ENCODE results near the gene ZNF428.
"Not testable (repeated sequence)": the region's sequence is repeated elsewhere in the genome, so short reads cannot be mapped to it uniquely, and the experiment has no call there.

ZNF428 gene

GRCh38 chr19:43639519-43640423 is 20.3 kb upstream of the ZNF428 start, which contains the start of gene CADM4:
TSS of gene CADM4 (minus strand) at chr19:43639850. CDS start at chr19:43639790, 60 bp downstream.
- DNase-seq: peak; percentile 37

- DNase-seq: no peak
Observed at GRCh38 chr19:43638995-43639518, 19.6 kb upstream of the ZNF428 start.

GRCh38 chr19:43638214-43638994 is 19.0 kb upstream of the ZNF428 start:
- DNase-seq: no peak

- DNase-seq: no peak
Observed at GRCh38 chr19:43636121-43636683, 16.8 kb upstream of the ZNF428 start.

- DNase-seq: not testable (repeated sequence)
Observed at GRCh38 chr19:43635561-43635940, 16.1 kb upstream of the ZNF428 start.

GRCh38 chr19:43634872-43635560 is 15.6 kb upstream of the ZNF428 start:
- DNase-seq: no peak

GRCh38 chr19:43634506-43634871 is 15.1 kb upstream of the ZNF428 start:
- no peak for DNase-seq

GRCh38 chr19:43634068-43634467 is 14.6 kb upstream of the ZNF428 start:
- DNase-seq: no peak

- no peak for DNase-seq
Observed at GRCh38 chr19:43633520-43633919, 14.1 kb upstream of the ZNF428 start.

GRCh38 chr19:43631491-43631890 is 12.1 kb upstream of the ZNF428 start:
- no peak for DNase-seq

GRCh38 chr19:43628646-43629326 is 9.4 kb upstream of the ZNF428 start:
- DNase-seq: no peak

- DNase-seq: no peak
Observed at GRCh38 chr19:43626838-43627237, 7.4 kb upstream of the ZNF428 start.

GRCh38 chr19:43625918-43626579 is 6.6 kb upstream of the ZNF428 start:
- DNase-seq: no peak

GRCh38 chr19:43624933-43625332 is 5.5 kb upstream of the ZNF428 start:
- DNase-seq: no peak

- no peak for DNase-seq
Observed at GRCh38 chr19:43623889-43624670, 4.7 kb upstream of the ZNF428 start.

GRCh38 chr19:43622956-43623355 is 3.5 kb upstream of the ZNF428 start:
- no peak for DNase-seq

- no peak for DNase-seq
Observed at GRCh38 chr19:43622070-43622469, 2.6 kb upstream of the ZNF428 start.

- DNase-seq: no peak
Observed at GRCh38 chr19:43620061-43621001, 902 bp upstream of the ZNF428 start.

- DNase-seq: peak; percentile 34
Observed at GRCh38 chr19:43618921-43619261, 538 bp downstream of the ZNF428 start.

GRCh38 chr19:43616954-43617353 is 2.5 kb downstream of the ZNF428 start:
- DNase-seq: no peak

Data from NCI-H1105 (cell line).